NCI-H2029 (cell line): ENCODE measurements around the gene DENND2A.
"Not testable (repeated sequence)": the region's sequence is repeated elsewhere in the genome, so short reads cannot be mapped to it uniquely, and the experiment has no call there.

Source experiments
- DNase-seq: peaks from one replicate; lab custom pipeline; 2025; lab: John Stamatoyannopoulos, UW

The DENND2A gene

DNA sequence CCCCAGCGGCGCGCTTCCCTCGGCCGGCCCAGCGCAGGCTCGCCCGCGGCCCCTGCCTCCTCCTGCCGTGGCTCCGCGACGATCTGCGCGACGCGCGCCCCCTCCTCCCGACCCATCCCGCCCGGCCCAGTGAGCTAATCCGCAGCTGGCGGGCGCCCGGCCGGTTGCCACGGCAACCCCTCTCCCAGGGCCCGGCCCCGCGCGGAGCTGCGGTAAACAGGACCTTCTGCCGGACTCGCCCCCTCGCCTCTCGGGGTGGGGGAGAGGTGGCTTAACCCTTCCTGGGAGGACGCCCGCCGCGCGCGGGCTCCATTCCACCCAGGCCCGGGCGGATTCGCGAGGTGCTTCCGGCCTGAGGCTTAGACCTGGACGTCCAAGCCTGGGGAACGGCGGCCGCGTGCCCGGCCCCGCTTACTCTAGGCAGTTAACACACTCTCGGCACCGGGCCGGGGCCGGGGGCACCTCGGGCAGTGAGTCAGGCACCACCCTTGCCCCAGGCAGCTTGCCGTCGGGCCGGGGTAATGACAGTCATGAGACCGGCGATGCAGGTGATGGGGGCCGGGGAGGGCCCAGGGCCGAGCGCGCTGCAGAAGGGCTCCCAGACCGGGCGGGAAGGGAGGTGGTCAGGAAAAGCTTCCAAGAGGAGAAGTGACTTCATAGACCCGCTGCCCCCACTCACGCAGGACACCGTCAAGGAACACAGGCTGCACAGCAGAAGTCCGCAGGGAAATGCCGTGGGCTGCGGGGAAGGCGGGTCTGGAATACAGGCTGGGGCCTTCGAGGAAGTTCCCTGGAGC is at the start of gene DENND2A:
DENND2A (minus strand) TSS at position 87 of the 797 bp plus-strand sequence. CDS start 38,416 bp downstream, outside the sequence.
- DNase-seq: no peak

DNA sequence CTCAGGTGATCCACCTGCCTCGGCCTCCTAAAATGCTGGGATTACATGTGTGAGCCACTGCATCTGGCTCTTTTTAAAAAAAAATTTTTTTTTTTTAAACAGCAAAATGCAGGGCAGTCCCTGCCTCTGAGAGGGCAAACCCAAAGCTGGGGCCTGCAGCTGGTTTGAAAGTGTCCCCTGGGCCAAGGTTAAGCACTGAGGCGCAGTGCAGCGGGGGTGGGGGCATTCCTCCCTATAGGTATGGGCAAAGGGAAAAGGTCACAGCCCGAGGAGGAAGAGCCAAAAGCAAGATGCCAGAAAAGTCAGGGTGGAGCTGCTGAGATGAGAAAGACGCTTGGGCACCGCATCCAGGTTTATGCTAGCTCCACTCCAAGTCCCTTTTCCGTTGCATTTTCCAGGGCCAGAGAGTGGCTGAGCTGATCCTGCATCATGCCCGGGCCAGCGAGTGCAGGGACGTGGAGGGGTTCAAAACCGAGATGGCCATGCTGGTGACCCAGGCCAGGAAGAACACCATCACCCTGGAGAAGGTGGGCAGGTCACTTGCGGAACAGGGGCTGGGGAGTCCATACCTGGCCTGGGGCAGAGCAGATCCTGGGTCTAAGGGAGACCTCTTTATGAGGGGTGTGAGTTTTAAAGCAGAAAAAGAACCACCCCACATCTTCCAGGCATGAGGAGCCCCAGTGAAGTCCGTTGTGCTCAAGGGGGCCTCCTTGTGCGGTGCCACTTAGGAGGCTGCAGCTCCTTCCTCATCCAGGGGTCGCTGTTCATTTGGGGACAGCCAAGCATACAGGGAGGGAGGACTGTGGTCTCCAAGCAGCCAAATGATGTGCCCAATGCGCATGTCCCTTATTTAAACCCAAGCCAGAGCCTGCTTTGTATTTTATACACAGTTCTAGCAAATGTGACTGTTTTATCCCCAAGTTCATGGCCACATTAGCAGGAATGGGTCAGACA is 48.9 kb upstream of the DENND2A start:
- DNase-seq: no peak

- DNase-seq: no peak
Observed at GRCh38 chr7:140688341-140688740, 47.7 kb upstream of the DENND2A start.

DNA sequence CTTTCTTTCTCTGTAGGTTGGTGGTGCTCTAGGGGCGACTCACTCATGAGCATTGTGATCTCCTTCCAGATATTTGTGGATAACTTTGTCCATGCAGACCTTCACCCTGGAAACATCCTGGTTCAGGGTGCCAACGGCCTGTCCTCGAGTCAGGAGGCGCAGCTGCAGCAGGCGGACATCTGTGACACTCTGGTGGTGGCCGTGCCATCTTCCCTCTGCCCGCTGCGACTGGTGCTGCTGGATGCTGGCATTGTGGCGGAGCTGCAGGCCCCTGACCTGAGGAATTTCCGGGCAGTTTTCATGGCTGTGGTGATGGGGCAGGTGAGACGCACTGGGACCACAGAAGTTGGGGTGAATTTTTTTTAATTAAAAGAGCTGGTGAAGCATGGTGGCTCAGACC is 46.3 kb upstream of the DENND2A start:
- no peak for DNase-seq

DNA sequence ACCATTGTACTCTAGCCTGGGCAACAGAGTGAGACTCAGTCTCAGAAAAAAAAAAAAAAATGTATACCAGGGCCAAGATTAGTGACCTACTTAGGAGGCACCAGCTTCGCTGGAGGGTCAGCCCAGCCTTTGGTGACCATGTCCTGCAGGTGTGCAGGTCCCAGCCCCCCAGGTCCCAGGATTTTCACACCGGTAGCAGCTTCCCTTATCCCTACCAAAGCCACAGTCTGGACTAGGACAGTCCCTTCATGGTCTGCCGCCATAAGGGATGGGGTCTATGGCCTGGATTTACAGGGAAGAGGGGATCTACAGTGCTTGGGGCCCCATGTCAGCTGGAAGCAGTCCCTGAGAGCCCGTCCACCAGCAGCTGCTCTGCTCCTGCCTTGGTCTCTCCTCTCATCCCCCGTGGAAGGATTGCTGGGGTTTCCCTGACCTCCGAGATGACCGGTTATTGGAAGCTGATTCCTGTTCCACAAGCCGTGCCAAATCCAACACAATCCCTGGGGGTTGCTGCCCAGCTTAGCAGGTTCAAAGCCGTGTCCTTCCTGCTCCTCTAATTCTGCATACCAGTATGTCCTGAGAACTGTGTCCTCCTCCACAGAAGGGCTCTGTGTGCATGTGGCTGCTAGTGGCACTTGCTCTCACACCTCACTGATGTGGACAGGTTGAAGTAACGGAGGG is 44.9 kb upstream of the DENND2A start:
- DNase-seq: no peak

DNA sequence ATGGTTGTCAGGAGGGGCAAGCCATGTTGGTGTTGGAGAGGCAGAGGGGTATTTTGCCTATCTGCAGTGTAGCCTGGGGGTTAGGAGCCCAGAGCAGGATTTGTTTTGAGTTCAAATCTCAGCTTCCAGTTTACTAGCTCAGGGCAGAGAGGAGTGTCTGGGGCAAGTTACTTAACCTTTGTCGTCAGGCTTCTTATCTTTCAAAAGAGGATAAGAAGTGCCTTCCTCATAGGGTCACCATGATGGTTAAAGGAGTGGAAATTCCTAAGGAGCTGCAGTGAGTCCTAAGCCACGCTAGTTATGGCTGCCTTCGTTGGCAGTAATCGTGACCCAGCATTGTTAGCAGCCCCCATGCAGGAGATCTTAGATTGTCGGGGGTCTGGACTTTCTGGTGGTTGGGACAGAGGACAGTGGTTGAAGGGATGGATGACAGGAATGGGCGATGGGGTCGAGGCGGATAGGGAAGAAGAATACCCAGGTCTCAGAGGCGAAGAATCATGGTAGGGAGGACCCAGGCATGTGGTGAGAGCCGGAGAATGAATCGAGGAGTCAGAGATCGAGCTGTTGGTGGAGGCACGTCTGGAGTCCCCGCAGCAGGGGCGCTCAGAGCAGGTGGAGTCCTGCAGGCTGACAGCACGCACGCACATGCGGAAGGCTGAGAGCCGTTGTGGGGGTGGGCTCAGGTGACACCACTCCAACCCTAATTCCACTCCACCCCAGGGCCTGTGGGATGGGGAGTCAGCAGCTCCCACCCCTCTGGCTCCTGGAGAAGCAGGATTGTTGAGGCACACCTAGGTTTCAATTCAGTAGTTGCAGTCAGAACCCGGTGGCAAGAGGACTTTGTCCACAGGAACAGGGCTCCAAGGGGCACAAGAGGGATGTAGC is 43.7 kb upstream of the DENND2A start:
- no peak for DNase-seq

GRCh38 chr7:140683657-140684056 is 43.0 kb upstream of the DENND2A start:
- DNase-seq: no peak

DNA sequence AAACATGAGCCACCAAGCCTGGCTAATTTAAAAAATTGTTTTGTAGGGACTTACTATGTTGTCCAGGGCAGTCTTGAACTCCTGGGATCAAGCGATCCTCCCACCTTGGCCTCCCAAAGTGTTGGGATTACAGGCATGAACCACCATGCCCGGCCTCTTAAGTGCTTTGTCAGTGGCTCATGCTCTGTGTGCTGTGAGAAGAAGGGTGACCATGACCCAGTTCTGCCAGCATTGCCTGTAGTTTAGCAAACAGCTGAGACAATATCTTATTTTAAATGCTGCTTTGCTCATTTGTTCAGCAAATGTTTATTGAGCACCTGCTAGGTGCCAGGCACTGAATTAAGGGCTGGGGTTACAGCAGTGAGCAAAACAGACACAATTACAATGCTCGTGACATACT is 41.2 kb upstream of the DENND2A start:
- DNase-seq: no peak

DNA sequence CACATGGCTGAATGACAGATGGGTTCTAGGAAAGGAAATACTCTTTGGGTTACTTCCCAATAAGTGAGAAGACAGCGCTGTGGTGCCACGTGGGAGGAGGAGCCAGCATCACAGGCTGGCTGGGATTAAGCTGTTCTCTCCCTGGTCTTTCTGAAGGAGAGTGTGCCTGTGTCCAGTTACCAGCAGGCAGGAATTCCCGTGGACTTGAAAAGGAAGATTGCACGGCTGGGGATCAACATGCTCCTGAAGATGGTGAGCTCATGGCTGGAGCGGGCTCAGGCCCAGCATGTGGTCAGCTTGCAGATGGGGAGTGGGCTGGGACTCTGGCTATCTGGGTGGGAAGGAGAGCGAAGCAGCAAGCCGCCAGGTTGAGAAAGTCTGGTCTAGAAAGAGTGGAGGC is 40.3 kb upstream of the DENND2A start:
- DNase-seq: no peak

DNA sequence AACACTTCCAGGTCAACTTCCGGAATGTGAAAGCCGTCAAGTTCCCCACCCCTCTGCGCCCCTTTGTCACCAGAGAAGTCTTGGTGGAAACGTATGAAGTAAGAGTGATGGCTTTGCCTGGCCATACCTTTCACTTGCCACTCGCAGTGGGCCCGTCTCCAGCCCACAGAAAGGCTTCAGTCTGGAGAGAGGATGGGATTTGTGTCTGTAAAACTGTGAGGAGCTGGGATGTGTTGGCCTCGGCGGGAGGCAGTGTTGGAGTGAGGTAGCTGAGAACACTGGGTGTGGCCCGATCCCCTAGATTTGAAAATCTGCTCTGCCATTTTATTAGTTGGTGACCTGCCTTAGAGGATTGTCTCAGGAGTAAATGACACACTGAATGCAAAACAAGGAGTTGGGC is 38.6 kb upstream of the DENND2A start:
- no peak for DNase-seq

DNA sequence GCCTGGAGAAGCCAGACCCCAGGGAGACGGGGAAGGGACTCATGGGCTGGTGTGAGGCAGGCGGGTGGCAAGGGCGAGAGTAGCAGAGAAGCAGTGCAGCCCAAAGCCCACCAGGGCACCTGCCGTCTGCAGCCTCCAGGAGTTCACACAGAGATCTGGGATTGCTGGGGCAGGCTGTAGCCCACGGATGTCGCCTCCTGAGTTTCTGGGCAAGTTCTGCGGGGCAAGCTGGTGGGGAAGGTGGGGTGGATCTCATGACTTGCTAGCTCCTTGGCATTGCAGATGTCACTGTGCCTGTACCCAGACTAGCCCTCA is 38.2 kb upstream of the DENND2A start:
- DNase-seq: no peak

- no peak for DNase-seq
Observed at GRCh38 chr7:140678081-140678815, 37.6 kb upstream of the DENND2A start.

- no peak for DNase-seq
Observed at GRCh38 chr7:140677496-140677895, 36.9 kb upstream of the DENND2A start.

- DNase-seq: not testable (repeated sequence)
Observed at GRCh38 chr7:140676956-140677355, 36.3 kb upstream of the DENND2A start.

GRCh38 chr7:140676306-140676705 is 35.7 kb upstream of the DENND2A start:
- DNase-seq: no peak

DNA sequence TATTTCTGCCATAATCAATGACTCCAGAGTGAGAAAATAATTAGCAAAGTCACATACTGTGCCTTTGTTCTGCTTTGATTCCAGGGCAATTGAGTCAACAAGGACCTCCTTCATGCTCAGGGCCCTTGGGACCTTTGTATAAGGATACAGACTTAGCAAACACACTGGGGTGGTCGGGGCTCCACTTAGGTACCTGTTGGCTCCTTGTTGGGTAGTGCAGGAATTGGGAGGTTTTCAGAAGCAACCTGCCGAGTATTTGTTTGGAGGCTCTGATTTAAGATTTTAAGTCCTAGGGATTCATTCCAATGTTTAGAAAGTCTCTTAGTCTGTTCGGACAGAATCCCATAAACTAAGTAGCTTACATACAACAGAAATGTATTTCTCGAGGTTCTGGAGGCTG is 35.1 kb upstream of the DENND2A start:
- no peak for DNase-seq

DNA sequence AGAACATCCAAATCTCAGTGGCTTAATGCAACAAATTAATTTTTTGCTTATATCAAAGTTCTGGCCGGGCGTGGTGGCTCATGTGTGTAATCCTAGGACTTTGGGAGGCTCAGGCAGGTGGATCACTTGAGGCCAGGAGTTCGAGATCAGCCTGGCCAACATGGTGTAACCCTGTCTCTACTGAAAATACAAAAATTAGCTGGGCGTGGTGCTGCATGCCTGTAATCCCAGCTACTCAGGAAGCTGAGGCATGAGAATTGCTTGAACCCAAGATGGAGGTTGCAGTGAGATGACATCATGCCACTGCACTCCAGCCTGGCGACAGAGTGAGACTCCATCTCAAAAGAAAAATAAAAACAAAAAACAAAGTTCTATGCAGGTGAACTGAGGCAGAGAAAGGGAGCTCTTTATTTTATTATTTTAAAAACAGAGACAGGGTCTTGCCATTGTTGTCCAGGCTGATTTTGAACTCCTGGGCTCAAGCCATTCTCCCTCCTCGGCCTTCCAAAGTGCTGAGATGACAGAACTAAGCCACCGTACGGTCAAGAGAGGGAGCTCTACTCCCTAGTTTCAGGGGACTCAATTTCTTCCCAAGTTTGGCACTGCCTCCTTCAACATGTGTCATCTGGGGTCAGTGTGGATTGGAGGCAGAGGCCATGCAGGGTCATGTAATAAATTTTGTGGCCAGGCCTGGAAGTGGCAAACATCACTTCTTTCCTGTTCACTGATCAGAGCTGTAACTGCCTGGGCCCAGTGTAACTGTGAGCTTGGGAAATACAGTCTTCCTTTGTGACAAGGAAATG is 34.5 kb upstream of the DENND2A start:
- no peak for DNase-seq

GRCh38 chr7:140674356-140674800 is 33.8 kb upstream of the DENND2A start:
- peak; percentile 56 for DNase-seq

DNA sequence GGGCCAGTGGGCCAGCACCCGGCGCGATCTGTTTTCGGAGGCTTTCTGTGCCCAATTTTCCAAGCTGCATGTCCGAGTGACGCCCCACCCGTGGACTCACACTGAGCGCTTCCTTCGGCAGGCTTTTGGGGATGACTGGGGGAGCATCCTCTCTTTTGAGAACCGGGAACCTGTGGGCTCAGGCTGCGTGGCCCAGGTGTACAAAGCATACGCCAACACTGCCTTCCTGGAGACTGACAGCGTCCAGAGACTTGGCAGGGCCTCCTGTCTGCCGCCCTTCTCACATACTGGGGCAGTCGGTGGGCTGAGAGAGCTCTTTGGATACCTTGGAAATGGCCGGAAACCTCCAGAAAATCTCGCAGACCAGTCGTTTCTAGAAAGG is 33.2 kb upstream of the DENND2A start:
- DNase-seq: no peak
